Dendritic cell treated with granulocyte-macrophage colony-stimulating factor and Interleukin-4, amounts not matched to agents 40 ng/mL and 50 ng/mL, for 4 days (primary cell): ENCODE data around the gene SCAF11.

ENCODE experiments used
- H3K27ac Mint-ChIP-seq: one replicate; pipeline ENCODE4 v1.8.0; 2022; ENCODE audit warnings: mild to moderate bottlenecking, mixed read lengths
- H3K27me3 Mint-ChIP-seq: one replicate; pipeline ENCODE4 v1.8.0; 2022; ENCODE audit warnings: mild to moderate bottlenecking, mixed read lengths
- H3K36me3 Mint-ChIP-seq: one replicate; pipeline ENCODE4 v1.8.0; 2022; ENCODE audit warnings: low read depth, mixed read lengths
- H3K4me1 Mint-ChIP-seq: one replicate; pipeline ENCODE4 v1.8.0; 2022; ENCODE audit warnings: low read depth, mixed read lengths
- H3K4me3 Mint-ChIP-seq: one replicate; pipeline ENCODE4 v1.8.0; 2022; ENCODE audit warnings: mild to moderate bottlenecking, moderate library complexity, mixed read lengths
- H3K9me3 Mint-ChIP-seq: one replicate; pipeline ENCODE4 v1.8.0; 2022; ENCODE audit warnings: mixed read lengths
- intact Hi-C: fragments of 100-400 bp; cut with micrococcal nuclease; formaldehyde crosslinking; loops from one replicate; pipeline ENCODE4 v1.15.0; 2022

The SCAF11 gene

GRCh38 chr12:45880533-45880932 is 109.8 kb downstream of the SCAF11 start:
- H3K27me3 Mint-ChIP-seq, result no peaks in the 10 kb centered on the region
- peaks cover 79% of the 10 kb centered on the region for H3K36me3 Mint-ChIP-seq
- H3K9me3 Mint-ChIP-seq, result peaks cover 14% of the 10 kb centered on the region
- intact Hi-C loops, result no loop called here
- no peak overlapping the region for H3K4me3 Mint-ChIP-seq
- H3K27ac Mint-ChIP-seq, result no peak overlapping the region
- H3K4me1 Mint-ChIP-seq, result peaks cover 18% of the 10 kb centered on the region

- peaks cover 18% of the 10 kb centered on the region for H3K4me1 Mint-ChIP-seq
- H3K27me3 Mint-ChIP-seq, result no peaks in the 10 kb centered on the region
- intact Hi-C loops, result no loop called here
- H3K36me3 Mint-ChIP-seq, result peaks cover 79% of the 10 kb centered on the region
- H3K4me3 Mint-ChIP-seq, result no peak overlapping the region
- H3K9me3 Mint-ChIP-seq, result peaks cover 11% of the 10 kb centered on the region
- no peak overlapping the region for H3K27ac Mint-ChIP-seq
These were observed 110.9 kb downstream of the SCAF11 start for GRCh38 chr12:45879363-45879895.

- Mint-ChIP-seq H3K36me3 (peaks cover 79% of the 10 kb centered on the region), H3K27me3 (no peaks in the 10 kb centered on the region), H3K4me1 (peaks cover 18% of the 10 kb centered on the region), H3K27ac (no peak overlapping the region), H3K9me3 (peaks cover 11% of the 10 kb centered on the region), H3K4me3 (no peak overlapping the region)
- intact Hi-C loops, result no loop called here
These were observed 111.6 kb downstream of the SCAF11 start for GRCh38 chr12:45878630-45879255.

GRCh38 chr12:45877069-45877468 is 113.3 kb downstream of the SCAF11 start:
- Mint-ChIP-seq H3K27me3 (no peaks in the 10 kb centered on the region), H3K4me3 (no peak overlapping the region), H3K27ac (no peak overlapping the region), H3K4me1 (peaks cover 18% of the 10 kb centered on the region), H3K9me3 (peaks cover 11% of the 10 kb centered on the region), H3K36me3 (peaks cover 85% of the 10 kb centered on the region)
- intact Hi-C loops, result no loop called here

- no peak overlapping the region for H3K4me3 Mint-ChIP-seq
- no peaks in the 10 kb centered on the region for H3K4me1 Mint-ChIP-seq
- no peaks in the 10 kb centered on the region for H3K9me3 Mint-ChIP-seq
- peaks cover 94% of the 10 kb centered on the region for H3K36me3 Mint-ChIP-seq
- no peak overlapping the region for H3K27ac Mint-ChIP-seq
- no peaks in the 10 kb centered on the region for H3K27me3 Mint-ChIP-seq
- intact Hi-C loops, result no loop called here
These were observed 117.9 kb downstream of the SCAF11 start for GRCh38 chr12:45872446-45872845.
